Stomach (tissue), 4 donors: Measurements from ENCODE around the gene MDFI.

Experiments
- EP300 ChIP-seq: sonication (generic); formaldehyde crosslinking; IDR thresholded peaks from one replicate; pipeline ENCODE4 v1.6.1; 2017; ENCODE audit warnings: antibody characterized with exemption
- POLR2AphosphoS5 ChIP-seq, 3 donors: sonication (generic); formaldehyde crosslinking; IDR thresholded peaks; one replicate each; pipeline ENCODE4 v1.6.1; 2016; ENCODE audit warnings: antibody characterized with exemption in 3 of 3
- TF ChIP-seq, protein P1 (sequence below), 7 experiments: fragments of 450-650 bp in 4 of 7; fragments of 200-600 bp in 3 of 7; sonication (generic) in 3 of 7; IDR thresholded peaks; one replicate each; pipeline ENCODE4 v1.5.1; 2016 to 2019; ENCODE audit warnings: antibody characterized with exemption in 7 of 7, control low read depth in 2 of 7, mild to moderate bottlenecking in 1 of 7

DNA sequence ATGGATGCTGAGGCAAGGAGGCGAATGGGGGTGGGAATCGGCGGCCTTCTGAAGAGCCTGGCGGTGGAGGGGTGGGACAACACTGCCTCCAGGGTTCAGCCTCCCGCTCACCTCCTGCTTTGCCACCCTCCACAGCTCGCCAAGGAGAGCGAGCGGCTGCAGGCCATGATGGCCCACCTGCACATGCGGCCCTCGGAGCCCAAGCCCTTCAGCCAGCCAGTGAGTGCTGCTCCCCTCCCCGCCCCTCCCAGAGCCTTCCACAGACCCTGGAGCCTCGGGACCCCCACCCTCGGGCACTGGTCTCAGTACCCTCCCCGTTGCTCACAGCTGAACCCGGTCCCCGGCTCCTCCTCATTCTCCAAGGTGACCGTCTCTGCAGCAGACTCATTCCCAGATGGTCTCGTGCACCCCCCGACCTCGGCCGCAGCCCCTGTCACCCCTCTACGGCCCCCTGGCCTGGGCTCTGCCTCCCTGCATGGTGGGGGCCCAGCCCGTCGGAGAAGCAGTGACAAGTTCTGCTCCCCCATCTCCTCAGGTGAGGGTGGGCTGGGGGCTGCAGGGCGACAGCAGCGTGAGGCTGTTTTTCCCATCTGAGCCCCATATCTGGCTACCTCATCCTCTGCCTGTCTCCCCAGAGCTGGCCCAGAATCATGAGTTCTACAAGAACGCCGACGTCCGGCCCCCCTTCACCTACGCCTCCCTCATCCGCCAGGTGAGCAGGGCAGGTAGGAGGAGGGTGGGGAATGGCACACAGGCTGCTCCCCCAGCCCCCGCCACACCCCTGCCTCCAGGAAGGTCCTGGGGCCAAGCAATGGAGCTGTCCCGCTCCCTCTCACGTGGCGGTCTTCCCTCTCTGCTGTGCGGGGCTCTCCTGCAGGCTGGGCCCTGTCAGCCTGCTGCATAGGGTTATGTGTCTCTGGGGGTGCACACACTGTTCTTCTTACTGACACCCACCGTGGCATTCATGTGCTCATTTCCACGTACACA lies 48.3 kb upstream of the MDFI start:
- no peak for TF ChIP-seq POLR2AphosphoS5 (IDR thresholded peaks at IDR 0.05)
- TF ChIP-seq EP300 = no peak
- TF ChIP-seq, protein P1, sequence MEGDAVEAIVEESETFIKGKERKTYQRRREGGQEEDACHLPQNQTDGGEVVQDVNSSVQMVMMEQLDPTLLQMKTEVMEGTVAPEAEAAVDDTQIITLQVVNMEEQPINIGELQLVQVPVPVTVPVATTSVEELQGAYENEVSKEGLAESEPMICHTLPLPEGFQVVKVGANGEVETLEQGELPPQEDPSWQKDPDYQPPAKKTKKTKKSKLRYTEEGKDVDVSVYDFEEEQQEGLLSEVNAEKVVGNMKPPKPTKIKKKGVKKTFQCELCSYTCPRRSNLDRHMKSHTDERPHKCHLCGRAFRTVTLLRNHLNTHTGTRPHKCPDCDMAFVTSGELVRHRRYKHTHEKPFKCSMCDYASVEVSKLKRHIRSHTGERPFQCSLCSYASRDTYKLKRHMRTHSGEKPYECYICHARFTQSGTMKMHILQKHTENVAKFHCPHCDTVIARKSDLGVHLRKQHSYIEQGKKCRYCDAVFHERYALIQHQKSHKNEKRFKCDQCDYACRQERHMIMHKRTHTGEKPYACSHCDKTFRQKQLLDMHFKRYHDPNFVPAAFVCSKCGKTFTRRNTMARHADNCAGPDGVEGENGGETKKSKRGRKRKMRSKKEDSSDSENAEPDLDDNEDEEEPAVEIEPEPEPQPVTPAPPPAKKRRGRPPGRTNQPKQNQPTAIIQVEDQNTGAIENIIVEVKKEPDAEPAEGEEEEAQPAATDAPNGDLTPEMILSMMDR (IDR thresholded peaks at IDR 0.05) = no peak
